GM19025 (cell line): ENCODE data around the gene PRPH2.

ENCODE experiments used
- ATAC-seq: cut with Tn5 transposase; IDR thresholded peaks from one replicate; pipeline ENCODE4 v1.9.1; 2021; ENCODE audit warnings: mild to moderate bottlenecking, low read depth, moderate library complexity; ENCODE audit not compliant: unreplicated experiment

PRPH2 gene, protein sequence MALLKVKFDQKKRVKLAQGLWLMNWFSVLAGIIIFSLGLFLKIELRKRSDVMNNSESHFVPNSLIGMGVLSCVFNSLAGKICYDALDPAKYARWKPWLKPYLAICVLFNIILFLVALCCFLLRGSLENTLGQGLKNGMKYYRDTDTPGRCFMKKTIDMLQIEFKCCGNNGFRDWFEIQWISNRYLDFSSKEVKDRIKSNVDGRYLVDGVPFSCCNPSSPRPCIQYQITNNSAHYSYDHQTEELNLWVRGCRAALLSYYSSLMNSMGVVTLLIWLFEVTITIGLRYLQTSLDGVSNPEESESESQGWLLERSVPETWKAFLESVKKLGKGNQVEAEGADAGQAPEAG

DNA sequence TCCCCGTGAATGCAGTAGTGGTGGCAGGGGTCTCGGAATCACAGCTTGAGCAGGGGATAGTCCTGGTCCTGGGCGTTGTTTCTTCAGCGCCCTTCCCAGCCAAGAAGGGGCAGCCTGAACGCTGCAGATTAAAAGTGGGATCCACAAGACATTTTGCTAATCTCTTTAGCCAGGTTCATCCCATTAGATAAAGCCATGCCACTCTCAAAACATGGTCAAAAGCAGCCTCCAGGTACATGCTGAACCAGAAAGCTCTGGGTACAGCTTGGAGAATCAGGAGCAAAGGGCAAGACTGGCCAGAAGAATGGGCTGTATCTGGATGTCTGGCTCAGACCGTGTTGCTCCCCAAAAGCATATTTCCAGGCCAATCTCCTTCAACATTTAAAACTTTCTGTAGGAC, at the start of gene PRPH2:
PRPH2 (minus strand) TSS at position 101 of the 400 bp plus-strand sequence. CDS start 263 bp downstream, outside the sequence.
- no peak for ATAC-seq

DNA sequence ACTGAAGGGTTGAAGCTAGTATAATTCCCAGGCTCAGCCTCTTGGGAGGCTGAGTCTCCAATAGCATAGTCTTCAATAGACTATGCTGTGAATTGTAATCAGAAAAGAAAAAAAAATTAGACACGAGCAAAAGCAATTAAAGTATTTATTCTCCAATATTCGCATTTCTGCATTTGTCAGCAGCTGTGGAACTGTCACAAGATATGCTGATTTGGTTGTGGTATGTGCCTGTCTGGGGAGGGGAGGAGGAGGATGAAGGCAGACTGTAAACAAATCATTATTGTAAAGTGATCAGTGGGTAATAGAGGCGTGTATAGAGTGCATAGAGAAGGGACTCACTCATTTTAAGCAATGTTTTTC, 49.3 kb upstream of the PRPH2 start:
- no peak for ATAC-seq

DNA sequence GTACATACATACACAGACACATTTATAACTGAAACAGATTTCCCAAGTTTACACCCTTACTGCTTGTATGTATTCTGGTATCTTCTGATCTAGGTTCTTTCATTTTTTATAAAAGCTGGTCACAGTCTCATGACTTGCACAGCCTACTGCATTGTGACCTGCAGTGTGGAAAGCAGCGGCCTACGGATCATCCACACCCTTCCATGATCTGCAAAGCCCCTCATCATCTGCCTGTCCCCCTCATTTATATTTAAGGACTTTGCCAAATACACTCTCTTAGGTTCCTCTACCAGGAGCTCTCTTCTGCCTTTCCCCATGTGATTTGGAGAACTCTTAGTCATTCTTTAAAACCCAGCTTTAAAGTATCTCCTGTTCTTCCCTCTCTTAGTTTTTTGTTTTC, 47.4 kb upstream of the PRPH2 start:
- no peak for ATAC-seq

DNA sequence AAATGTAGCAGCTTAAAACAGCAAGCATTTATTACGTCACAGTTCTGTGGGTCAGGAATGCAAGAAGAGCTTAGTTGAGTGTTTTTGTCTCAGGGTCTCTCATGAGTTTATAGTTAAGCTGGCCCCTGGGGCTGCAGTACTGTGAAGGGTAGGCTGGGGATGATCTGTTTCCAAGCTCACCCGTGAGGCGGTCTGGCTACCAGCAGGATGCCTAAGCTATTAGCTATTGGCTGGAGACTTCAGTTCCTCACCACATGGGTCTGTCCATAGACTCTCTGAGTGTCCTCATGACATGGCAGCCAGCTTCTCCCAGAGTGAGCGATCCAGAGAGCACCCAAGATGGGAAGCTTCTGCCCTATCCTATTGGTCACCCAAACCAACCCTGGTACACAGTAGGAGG, 46.7 kb upstream of the PRPH2 start:
- ATAC-seq: no peak

DNA sequence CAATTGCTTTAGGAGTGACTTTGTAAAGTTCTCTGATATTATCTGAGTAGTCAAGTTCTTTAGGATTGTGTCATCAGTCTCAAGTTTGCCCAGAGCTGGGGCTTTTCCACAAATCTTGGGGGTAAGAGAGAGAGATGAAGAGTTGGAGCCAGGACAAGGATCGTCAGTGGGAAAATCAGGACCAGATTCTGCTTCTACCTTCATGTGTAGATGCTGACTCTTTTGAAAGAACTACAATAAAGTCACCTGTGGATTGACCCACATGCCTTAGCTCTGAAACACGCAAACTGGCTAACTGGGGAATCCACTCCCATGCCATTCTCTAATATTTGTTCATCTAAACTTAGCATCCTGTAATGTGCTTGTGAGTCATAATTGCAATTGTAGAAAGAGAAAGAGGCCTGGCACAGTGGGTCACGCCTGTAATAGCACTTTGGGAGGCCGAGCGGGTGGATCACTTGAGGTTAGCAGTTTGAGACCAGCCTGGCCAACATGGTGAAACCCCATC, 43.8 kb upstream of the PRPH2 start:
- ATAC-seq: no peak

DNA sequence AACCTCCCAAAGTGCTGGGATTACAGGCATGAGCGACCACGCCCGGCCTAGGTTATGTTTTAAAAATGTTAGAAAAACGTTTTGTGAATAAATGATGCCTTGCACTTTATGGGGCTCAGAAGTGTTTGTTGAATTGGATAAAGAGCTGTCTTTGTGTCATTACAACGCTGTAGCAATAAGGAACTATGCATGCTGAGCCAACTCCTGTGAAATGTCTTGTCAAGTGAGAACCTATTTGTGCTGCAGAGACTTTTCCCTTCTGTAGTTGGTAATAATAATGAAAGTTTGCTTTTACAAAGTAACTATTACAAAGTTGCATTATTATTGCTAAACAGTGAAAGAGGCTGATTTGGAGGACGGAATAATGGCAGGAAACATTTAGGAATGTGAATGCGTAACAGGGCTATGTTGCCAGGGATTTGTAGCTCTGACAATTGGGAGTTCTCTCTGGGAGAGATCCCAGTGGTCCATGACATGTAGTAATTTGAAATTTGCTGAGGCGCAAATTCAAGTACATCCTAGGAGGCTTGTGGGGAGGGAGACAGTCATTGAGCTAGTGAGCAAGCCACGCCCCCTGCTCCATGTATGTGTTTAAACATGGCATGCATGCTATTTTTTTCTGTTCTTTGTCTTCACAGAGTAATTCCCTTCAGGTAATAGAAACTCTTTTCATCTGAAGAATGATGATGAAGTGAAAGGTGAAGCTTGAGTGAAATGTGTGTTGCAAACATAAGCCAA, 42.7 kb upstream of the PRPH2 start:
- no peak for ATAC-seq

DNA sequence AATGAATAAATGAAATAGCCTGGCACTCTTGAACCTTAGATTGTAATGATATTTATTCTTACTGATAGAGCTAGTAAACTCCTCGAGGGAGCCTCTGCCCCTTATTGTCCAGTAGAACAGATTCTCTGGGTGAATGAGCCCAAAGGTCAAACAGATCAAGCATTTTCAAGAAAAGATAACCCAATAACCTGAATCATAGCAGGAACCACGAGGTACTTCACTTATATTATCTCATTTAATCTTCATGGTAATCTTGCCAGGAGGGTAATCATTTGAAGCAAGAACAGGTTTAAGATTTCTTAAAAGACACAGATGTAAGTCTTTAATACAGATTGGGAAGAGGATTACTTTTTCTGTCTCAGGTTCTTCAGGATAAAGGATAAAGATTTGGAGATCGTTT, 40.6 kb upstream of the PRPH2 start:
- no peak for ATAC-seq

DNA sequence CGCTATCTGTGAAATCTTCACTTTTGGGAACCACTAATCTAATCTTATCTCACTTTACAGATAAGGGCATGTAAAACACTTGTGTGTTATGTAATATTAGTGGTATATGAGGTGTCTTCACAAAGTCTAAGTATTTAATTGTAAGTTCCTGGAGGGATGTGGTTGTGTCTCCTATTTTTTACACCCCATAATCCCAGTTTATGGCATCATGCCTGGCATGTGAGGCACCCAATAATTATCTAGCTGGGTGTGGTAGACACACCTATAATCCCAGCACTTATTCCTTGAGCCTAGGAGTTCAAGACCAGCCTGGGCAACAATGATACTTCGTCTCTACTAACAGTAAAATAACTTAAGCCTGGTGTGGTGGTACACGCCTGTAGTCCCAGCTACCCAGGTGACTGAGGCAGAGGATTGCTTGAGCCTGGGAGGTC, 40.0 kb upstream of the PRPH2 start:
- no peak for ATAC-seq

DNA sequence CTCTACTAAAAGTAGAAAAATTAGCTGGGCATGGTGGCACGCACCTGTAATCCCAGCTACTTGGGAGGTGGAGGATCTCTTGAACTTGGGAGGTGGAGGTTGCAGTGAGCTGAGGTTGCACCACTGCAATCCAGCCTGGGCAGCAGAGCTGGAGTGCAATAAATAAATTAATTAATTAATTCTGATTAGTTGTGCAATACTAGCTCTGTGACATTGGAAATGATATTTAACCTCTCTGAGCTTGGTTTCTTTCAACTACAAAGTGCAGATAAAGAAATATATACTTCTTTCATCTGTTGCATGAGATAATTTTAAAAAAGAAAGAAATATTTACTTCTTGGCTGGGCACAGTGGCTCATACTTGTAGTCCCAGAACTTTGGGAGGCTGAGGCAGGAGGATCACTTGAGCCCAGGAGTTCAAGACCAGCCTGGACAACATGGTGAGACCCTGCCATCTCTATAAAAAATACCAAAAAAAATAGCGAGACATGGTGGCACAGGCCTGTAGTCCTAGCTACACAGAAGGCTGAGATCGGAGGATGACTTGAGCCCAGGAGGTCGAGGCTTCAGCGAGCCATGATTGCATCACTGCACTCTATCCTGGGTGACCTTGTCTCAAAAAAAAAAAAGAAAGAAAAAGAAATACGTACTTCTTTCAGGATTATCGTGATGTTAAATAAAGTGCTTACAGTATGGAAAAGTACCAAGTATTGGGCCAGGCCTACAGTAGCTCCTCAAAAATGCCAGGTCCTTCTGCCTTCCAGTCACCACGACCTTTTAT, 39.1 kb upstream of the PRPH2 start:
- no peak for ATAC-seq

DNA sequence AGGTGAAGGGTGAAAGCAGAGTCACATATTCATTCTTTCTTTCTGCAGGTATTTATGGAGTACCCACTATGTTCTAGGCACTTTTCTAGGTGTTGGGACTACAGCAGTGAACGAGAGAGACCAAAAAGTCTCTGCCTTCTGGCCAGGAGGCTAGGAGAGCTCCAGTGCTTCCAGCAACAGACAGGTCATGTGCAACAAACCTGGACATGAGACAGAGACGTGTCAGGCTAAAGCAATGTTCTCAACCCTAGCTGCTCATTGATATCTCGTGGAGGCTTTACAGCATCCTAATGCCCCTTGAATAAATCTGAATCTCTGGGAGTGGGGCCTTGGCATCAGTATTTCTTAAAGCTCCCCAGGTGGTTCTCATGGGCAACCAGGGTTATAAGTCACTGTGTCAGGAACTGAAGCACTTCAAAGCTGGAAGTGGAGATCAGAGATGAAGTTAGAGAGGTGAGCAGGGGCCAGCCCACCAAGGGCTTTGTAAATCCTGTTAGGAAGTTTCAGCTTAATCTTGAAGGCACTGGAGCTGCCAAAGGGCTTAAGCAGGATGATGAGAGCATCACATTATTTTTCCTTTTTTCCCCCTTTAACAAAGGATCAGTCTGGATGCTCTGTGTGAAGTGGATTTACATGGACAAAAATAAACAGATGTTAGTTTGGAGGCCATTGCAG, 36.5 kb upstream of the PRPH2 start:
- no peak for ATAC-seq

DNA sequence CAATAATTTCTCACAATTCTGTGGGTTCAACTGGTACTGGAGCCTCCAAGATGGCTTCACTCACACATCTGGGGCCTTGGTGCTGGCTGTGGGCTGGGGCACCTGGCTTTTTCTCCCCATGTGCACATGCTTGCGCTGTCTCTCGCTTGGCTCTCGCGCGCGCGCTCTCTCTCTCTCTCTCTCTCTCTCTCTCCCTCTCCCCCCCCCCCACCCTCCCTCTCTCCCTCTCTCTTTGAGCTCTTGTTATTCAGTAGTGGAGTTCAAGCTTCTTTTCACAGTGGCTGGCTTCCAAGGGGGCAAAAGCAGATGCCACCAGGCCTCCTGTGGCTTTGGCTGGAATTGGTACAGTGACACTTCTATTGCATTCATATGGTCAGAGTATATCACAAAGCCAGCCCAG, 34.3 kb upstream of the PRPH2 start:
- no peak for ATAC-seq

DNA sequence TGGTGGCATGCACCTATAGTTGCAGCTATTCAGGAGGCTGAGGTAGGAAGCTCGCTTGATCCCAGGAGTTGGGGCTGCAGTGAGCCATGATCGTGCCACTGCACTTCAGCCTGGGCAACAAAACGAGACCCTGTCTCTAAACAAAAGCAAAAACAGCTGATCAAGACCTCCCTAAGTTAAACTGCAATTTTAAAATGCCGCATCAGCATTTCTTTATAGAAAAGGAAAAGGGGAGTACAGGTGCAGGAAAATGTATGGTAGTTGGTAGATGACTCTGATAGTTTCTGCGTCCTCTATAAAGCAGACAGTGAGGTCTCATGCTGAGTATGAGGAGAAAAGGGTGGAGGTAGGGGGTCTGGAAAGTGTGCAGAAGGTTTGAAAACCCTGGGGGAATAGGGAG, 32.4 kb upstream of the PRPH2 start:
- no peak for ATAC-seq

DNA sequence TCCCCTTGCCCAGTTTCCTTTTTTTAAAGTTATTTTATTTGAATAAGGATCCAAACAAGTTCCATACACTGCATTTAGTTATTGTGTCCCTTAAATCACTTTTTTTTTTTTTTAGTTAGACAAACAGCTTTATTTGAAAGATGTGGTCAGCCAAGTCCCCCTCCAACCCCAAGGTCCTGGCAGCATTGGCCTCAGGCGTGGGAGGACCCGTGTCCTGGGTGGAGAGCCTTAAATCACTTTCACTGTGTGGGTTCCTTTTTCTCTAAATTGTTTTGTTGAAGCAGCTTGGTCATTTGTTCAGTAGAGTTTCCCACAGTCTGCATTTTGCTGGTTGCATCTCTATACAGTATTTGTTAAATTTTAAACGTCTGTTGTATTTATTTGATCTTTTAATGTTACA, 28.7 kb upstream of the PRPH2 start:
- ATAC-seq: no peak

DNA sequence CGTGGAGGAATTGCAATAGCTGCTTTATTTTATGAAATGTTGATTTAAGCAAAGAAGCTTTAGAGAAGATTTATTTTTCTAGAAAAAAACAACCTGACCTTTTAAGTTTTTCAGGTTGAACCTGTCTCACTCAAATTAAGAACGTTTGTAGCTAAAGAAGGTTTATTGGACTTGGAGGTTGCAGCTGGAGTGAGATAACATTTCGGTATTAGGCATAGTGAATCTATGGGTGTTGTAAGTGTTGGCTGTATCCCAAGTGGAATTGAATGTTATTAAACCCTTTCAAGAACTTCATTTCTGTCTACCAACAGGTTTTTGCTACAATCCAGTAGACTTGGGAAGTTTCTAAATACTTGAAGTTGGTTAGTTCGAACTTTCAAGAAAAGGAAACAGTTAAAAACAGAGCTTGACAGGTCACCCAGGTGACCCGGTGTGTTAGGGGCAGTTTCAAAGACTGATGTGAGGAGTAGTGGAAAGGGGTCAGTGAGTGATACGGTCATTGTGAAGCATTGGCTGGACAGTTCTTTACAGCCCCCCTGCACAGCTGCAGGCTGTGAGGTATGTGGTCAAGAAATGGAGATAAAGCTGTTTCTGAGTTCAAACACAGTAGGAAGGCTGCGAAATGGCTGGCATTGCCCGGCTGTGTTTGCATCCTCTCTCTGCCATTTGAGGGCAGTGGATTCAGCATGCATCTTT, 26.0 kb upstream of the PRPH2 start:
- ATAC-seq: no peak

DNA sequence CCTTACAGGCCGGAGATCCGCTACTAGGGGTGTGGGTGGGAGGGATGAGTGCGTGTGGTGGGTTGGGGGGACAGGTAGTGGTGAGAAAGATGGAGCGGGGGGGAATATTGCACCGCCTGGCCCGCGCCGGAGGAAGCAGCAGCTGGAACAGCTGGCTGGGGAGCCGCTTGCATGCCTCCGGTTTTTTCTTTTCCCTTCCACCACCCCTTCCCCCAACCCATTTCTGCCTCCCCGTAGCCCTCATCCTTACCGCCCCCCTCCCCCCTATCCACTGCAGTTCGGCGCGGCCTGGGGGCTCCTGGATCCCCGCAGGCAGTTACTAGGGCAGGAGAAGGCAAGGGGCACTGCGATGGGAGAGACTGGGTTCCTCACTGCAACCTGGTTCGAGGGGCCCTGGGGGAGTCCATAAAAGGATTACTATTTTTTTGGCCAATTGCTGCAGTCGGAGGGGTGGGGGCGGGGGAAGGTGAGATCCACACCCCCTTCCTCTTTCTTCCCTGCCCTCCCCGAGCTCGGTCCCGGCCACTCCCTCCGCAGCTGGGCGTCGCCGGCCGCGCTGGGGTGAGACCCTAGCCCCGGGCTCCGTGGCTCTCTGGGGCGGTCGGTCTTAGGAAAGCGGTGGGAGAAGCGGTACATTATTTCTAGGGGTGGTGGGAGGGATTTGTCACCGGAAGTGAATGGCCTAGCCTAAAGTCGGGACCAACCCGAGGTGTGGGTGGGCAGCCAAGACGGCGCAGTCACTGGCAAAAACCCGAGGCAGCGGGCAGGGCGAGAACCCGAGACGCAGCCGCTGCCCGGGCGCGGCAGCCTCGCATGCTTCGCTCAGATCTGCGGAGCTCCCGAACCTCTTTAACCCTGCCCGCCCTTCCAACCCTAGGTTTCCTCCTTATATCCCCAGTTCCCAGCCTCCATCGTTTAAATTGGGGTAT, 24.3 kb upstream of the PRPH2 start:
- peak; percentile 55 for ATAC-seq

DNA sequence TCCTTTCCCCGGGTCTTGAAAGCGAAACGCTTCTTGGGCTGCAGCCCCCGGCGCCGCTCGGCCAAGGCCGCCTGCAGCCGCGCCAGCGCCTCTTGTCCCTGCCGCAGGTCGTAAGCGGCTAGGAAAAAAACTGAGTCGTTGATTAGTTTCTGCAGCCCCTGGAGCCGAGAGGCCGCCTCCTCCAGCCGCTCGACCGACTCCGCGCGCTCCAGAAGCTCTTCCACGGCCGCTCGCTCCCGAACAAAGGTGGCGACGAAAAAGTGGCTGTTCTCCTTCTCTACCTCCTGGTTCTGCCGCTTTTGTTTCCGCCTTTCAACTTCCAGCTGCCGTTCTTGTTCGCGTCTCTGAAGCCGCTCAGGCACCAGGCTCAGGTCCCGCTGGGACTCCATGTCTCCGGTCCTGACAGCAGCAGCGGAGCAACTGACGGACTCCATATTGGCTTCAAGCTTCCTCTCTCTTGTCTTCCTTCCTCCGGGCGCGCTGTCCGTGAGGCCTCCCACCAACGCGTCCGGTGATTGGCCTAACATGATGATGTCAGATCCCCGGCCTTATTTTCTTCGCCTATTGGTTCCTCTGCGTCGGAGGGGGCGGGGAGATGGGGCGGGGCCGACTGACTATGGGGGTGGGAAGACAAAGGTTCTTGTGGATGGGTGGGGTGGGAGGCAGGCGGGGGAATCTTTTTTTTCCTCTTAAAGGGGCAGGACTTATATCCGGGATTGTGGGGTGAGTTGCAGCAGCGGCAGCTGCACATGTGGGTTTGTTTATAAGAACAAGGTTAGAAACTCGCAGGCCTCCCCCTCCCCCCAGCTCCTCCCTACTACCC, 23.5 kb upstream of the PRPH2 start, which contains the start of gene TBCC:
TBCC (minus strand) TSS at position 464 of the 823 bp plus-strand sequence; CDS start at position 434, 30 bp downstream.
- peak; percentile 62 for ATAC-seq

DNA sequence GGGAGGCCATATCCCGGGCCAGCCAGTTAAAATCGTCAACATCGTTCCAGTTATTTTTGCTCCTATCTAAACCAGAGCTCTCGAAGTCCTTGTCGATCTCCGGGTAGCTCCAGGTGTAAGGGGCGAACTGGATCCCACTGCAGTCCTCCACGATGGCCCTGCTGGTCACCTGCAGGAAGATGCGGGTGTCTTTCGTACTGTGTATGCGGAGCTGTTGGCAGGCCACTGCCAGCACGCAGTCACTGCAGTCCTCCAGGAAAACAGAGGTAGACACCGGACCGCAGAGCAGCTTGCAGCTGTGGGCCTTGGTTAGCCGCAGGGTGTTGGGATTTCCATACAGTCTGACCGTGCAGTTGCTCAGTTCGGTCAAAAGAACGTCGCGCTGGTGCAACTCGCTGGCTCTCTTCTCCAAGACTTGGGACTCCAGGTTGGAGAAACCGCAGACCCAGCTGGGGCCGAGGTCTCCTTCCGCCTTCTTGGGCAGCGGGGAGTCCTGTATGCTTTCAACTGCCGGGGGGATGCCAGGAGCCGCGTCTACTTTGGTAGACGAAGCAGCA, 22.8 kb upstream of the PRPH2 start:
- no peak for ATAC-seq
